ENCODE results near the gene SLC25A25. TPM values are rescaled to one million over a fixed set of nuclear protein-coding genes. Genes with fewer than 3 reads are reported as not detected.

The SLC25A25 gene
- total RNA-seq, 1 experiment from 2014 or later = 15.5 TPM

DNA sequence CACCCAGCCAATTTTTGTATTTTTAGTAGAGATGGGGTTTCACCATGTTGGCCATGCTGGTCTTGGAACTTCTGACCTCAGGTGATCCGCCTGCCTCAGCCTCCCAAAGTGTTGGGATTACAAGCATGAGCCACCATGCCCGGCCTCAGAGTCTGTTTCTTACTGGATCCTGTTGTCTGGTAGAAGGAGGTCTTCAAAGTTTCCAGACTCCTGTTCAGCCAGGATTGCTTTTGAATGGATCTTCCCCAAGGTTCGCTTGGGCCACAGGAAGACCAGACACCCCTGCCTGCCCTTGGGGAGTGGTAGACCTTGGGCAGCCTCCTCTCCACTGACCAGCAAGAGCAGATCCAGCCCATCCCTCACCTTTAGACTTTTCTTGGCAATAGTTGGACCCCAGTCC is 73.6 kb downstream of the SLC25A25 start:
- POLR2A ChIA-PET = interaction anchor here (0.6 to 0.8 kb wide), 2 partner anchors 15 to 204 kb away, joined by 3 read pairs; no protein-coding TSS in a partner anchor
- BruUV-seq (replicated peaks) = no TSS peak
- CTCF ChIA-PET = no interaction called here
- no peak overlapping the region for H3K4me3 Mint-ChIP-seq (ENCODE audit: unreplicated experiment)
- no peaks in the 10 kb centered on the region for H3K27me3 Mint-ChIP-seq (ENCODE audit: insufficient read depth, unreplicated experiment)
- no peaks in the 10 kb centered on the region for H3K36me3 Mint-ChIP-seq (ENCODE audit: insufficient read depth, unreplicated experiment)
- intact Hi-C loops (cut with micrococcal nuclease) = no loop called here
- H3K9me3 Mint-ChIP-seq (ENCODE audit: unreplicated experiment) = no peaks in the 10 kb centered on the region
- H3K4me1 Mint-ChIP-seq (ENCODE audit: insufficient read depth, unreplicated experiment) = peaks cover 30% of the 10 kb centered on the region
- TF ChIP-seq CTCF (IDR thresholded peaks at IDR 0.05; ENCODE audit: unreplicated experiment) = no peak
- peak overlapping the region; percentile 32 for H3K27ac Mint-ChIP-seq (ENCODE audit: low read depth, unreplicated experiment)
- no peak for DNase-seq (ENCODE audit: unreplicated experiment)

DNA sequence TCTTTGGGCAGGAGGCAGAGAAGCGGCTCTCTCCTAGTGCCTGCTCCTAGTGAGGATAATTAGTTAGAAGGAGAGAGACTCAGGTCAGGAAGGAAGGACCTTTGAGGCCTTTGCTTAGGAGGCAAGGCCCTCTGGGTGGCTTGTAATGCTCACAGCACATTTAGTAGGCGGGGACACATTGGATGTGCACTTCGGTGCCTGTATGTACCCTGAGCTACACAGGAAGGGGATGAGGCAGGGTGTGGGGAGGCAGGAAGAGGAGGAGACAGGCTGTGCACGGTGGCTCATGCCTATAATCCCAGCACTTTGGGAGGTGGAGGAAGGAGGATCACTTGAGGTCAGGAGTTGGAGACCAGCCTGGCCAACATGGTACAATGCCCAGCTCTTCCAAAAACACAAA is 74.0 kb downstream of the SLC25A25 start:
- Mint-ChIP-seq H3K4me1 (ENCODE audit: insufficient read depth, unreplicated experiment) (peaks cover 26% of the 10 kb centered on the region), H3K9me3 (ENCODE audit: unreplicated experiment) (no peaks in the 10 kb centered on the region), H3K36me3 (ENCODE audit: insufficient read depth, unreplicated experiment) (no peaks in the 10 kb centered on the region), H3K27me3 (ENCODE audit: insufficient read depth, unreplicated experiment) (no peaks in the 10 kb centered on the region), H3K4me3 (ENCODE audit: unreplicated experiment) (no peak overlapping the region), H3K27ac (ENCODE audit: low read depth, unreplicated experiment) (peak overlapping the region; percentile 32)
- no peak for DNase-seq (ENCODE audit: unreplicated experiment)
- intact Hi-C loops (cut with micrococcal nuclease) = no loop called here
- no peak for TF ChIP-seq CTCF (IDR thresholded peaks at IDR 0.05; ENCODE audit: unreplicated experiment)
- POLR2A ChIA-PET = interaction anchor here (0.8 to 1.8 kb wide), 2 partner anchors 14 to 205 kb away, joined by 3 to 5 read pairs; no protein-coding TSS in a partner anchor
- BruUV-seq (replicated peaks) = no TSS peak
- CTCF ChIA-PET = interaction anchor here (1.7 kb wide), 1 partner anchor 24 kb away, joined by 9 read pairs; no protein-coding TSS in a partner anchor

DNA sequence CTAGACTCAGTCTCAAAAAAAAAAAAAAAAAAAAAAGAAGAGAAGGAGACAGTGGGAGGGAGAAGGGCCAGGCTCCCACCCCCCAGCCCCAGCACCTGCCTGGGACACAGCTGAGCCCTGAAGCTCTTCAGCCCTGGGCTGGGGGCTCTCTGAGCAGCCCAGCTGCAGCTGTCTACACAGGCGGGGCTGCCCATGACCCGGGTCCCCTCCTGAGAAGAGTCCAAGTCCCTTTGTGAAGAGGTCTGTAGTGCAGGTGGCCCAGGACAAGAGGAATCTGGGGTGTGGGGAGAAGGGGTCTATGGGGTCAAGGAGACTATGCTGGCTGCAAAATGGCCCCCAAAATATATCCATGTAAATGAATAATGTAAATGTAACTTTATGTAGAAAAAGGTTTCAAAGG is 74.6 kb downstream of the SLC25A25 start:
- no peak for TF ChIP-seq CTCF (IDR thresholded peaks at IDR 0.05; ENCODE audit: unreplicated experiment)
- Mint-ChIP-seq H3K36me3 (ENCODE audit: insufficient read depth, unreplicated experiment) (no peaks in the 10 kb centered on the region), H3K9me3 (ENCODE audit: unreplicated experiment) (no peaks in the 10 kb centered on the region), H3K4me1 (ENCODE audit: insufficient read depth, unreplicated experiment) (peaks cover 20% of the 10 kb centered on the region), H3K4me3 (ENCODE audit: unreplicated experiment) (no peak overlapping the region), H3K27ac (ENCODE audit: low read depth, unreplicated experiment) (peak overlapping the region; percentile 32), H3K27me3 (ENCODE audit: insufficient read depth, unreplicated experiment) (no peaks in the 10 kb centered on the region)
- intact Hi-C loops (cut with micrococcal nuclease) = no loop called here
- CTCF ChIA-PET = interaction anchor here (0.6 to 1.7 kb wide), 6 partner anchors 14 to 423 kb away, joined by 3 to 9 read pairs (median 3); no protein-coding TSS in a partner anchor
- DNase-seq (ENCODE audit: unreplicated experiment) = no peak
- BruUV-seq (replicated peaks) = no TSS peak
- POLR2A ChIA-PET = interaction anchor here (0.8 to 1.8 kb wide), 2 partner anchors 14 to 205 kb away, joined by 3 to 5 read pairs; no protein-coding TSS in a partner anchor

GRCh38 chr9:128143525-128144238 is 75.7 kb downstream of the SLC25A25 start:
- H3K4me3 Mint-ChIP-seq (ENCODE audit: unreplicated experiment) = peak overlapping the region; percentile 27
- no peaks in the 10 kb centered on the region for H3K27me3 Mint-ChIP-seq (ENCODE audit: insufficient read depth, unreplicated experiment)
- ChIA-PET POLR2A (interaction anchor here (1.8 kb wide), 1 partner anchor 15 kb away, joined by 5 read pairs; no protein-coding TSS in a partner anchor), CTCF (interaction anchor here (0.8 to 1.7 kb wide), 4 partner anchors 13 to 60 kb away, joined by 3 to 9 read pairs (median 3); no protein-coding TSS in a partner anchor)
- no peak for DNase-seq (ENCODE audit: unreplicated experiment)
- H3K4me1 Mint-ChIP-seq (ENCODE audit: insufficient read depth, unreplicated experiment) = peaks cover 18% of the 10 kb centered on the region
- no peak for TF ChIP-seq CTCF (IDR thresholded peaks at IDR 0.05; ENCODE audit: unreplicated experiment)
- intact Hi-C loops (cut with micrococcal nuclease) = no loop called here
- H3K9me3 Mint-ChIP-seq (ENCODE audit: unreplicated experiment) = no peaks in the 10 kb centered on the region
- no peaks in the 10 kb centered on the region for H3K36me3 Mint-ChIP-seq (ENCODE audit: insufficient read depth, unreplicated experiment)
- peak overlapping the region; percentile 95 for H3K27ac Mint-ChIP-seq (ENCODE audit: low read depth, unreplicated experiment)
- BruUV-seq (replicated peaks) = no TSS peak
